ENCODE results near the gene SHCBP1.
A peak's percentile ranks its signal among the peaks of the same experiment; 100 is the strongest.
"Not testable (repeated sequence)": the region's sequence is repeated elsewhere in the genome, so short reads cannot be mapped to it uniquely, and the experiment has no call there.

Gene SHCBP1

GRCh38 chr16:46621006-46621933 is at the start of gene SHCBP1:
TSS of gene SHCBP1 (minus strand) at chr16:46621379. CDS start at chr16:46621359, 20 bp downstream.
- DNase-seq (ENCODE audit: low spot score), result peak; percentile 75

DNA sequence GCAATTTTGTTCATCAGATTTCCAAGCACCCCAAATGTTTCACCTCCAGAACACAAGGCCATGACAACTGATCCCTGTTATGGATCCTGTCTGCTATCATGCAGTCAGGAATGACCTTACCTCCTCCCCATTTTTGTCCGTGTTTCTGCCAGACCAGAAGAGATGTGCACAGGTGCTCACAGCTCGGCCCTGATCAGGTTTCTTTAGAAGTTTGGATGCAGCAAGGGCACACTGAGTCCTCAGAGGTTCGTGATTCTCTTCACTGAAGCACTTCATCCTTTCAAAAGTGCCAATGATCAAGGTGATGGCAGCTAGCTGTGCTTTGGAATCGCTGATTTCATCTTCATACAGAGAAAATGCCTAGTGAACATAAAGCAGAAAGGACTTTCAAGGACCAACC is 40.9 kb upstream of the SHCBP1 start:
- no peak for DNase-seq (ENCODE audit: low spot score)

DNA sequence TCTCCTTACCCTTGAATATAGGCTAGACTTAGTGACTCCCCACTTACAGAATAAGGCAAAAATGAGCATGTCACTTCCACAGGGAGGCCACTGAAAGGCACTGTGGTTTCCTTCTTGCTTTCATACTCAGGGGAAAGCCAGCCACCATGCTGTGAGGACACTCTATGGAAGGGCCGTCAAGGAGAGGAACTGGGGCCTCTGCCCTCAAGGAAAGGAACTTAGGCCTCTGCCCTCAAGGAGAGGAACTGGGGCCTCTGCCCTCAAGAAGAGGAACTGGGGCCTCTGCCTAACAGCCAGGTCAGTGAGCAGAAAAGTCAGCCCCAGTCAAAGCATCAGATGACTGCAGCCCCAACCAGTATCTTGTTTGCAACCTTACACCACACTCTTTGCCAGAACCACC is 37.7 kb upstream of the SHCBP1 start:
- peak; percentile 22 for DNase-seq (ENCODE audit: low spot score)

DNA sequence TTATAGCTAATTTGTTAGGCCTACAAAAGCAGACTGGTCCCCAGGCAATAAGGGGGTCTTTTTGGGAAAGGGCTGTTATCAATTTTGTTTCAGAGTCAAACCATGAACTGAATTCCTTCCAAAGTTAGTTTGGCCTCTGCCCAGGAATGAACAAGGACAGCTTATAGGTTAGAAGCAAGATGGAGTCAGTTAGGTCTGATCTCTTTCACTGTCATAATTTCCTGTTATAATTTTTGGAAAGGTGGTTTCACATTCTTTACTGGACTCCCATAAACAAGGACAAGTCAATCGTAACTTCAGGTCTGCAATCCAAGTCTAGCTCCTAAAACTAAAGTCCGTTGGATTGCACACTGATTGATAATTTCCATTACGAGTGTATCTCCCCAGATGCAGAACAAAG is 30.1 kb upstream of the SHCBP1 start:
- DNase-seq (ENCODE audit: low spot score), result no peak

- no peak for DNase-seq (ENCODE audit: low spot score)
These were observed 29.1 kb upstream of the SHCBP1 start for GRCh38 chr16:46650254-46650623.

DNA sequence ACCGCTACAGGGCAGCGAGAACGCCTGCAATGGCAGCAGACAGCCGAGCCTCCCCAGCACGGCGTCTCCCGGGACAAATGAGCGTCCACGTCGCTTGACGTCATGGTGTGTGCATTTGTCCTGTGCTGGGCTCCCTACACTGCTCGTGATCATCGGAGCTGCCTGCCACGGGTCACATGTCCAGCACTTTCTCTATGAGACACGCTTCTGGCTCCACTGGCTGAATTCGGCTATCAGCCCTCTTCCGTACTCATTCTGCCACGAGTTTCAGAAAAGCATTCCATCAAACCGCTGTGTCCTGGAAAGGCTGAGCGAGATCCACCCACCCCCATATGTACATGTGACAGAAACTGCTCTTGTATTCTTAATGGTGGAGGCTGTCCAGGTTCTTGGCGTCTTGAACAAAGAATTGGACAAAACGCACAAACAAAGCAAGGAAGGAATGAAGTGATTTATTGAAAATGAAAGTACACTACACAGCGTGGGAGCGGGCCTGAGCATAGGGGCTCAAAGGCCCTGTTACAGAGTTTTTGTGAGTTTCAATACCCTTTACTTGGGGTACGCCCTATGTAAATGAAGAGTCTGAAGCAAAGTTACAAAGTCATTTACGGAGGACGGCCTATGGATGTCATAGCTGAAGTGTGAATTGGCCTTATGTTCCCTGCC is 28.5 kb upstream of the SHCBP1 start:
- DNase-seq (ENCODE audit: low spot score), result no peak

GRCh38 chr16:46648656-46649055 is 27.5 kb upstream of the SHCBP1 start:
- no peak for DNase-seq (ENCODE audit: low spot score)

DNA sequence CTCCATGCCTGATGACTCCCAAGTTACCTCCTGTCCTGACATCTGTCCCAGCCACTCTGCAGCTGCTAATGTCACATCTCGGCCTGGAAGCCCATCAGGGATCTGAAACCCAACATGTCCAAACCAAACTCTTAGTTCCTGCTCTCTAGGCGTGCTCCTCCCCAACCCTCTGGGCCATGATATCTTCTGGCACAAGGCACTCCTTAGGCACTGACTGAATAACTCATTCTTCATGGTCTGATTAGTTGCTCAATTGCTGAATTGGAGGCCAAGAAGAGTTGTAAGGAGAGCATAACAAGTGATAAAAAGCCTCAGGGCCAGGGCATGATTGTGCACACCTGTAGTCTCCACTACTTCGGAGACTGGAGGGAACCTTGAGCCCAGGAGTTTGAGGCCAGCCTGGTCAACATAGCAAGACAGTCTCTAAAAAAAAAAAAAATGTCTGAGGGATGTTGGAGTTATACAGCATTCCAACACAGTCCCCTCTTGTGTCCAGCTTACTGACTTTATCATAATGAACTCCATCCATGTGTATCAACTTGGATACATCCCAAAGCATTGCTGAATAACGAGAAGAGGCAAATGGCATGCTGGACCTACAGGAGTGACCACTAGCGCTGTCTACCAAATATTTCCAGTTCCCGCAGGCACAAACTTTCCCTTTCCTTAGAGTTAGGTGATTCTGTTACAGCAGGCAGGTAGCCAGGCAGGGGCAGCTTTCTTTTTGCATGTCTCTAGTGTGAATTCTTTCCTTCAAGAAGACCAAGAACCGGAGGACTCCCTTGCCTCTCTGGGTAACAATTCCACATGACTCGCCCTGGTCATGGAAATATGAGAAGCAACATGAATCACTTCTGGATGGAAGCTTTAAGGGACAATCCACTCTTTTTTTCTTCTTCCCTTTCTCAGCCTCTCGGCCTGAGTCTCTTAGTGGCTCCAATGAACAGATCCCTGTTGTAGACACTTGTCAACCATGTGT is 18.1 kb upstream of the SHCBP1 start:
- DNase-seq (ENCODE audit: low spot score), result no peak

GRCh38 chr16:46632778-46633733 is 11.9 kb upstream of the SHCBP1 start:
- no peak for DNase-seq (ENCODE audit: low spot score)

- no peak for DNase-seq (ENCODE audit: low spot score)
These were observed 8.4 kb upstream of the SHCBP1 start for GRCh38 chr16:46629331-46630219.

DNA sequence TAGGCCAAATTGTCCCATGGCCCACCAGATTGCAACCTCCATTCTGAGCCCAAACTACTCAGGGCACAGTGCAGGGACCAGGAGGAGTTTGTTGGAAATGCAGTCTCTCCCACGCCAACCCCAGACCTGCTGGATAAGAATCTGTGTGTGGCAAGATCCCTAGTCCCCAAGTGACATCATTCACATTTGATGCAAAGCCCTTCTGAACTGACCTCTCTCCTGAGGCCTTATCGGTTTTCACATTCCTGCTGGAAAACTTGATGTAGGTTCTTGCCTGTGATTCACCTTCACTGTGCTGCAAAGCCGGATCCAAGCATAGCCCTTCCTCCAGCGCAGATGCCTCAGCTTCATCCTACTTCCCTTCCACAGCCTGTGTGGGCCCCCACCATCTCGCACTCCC is 6.6 kb upstream of the SHCBP1 start:
- no peak for DNase-seq (ENCODE audit: low spot score)

GRCh38 chr16:46626681-46627080 is 5.5 kb upstream of the SHCBP1 start:
- DNase-seq (ENCODE audit: low spot score), result not testable (repeated sequence)

GRCh38 chr16:46624862-46625261 is 3.7 kb upstream of the SHCBP1 start:
- DNase-seq (ENCODE audit: low spot score), result not testable (repeated sequence)

DNA sequence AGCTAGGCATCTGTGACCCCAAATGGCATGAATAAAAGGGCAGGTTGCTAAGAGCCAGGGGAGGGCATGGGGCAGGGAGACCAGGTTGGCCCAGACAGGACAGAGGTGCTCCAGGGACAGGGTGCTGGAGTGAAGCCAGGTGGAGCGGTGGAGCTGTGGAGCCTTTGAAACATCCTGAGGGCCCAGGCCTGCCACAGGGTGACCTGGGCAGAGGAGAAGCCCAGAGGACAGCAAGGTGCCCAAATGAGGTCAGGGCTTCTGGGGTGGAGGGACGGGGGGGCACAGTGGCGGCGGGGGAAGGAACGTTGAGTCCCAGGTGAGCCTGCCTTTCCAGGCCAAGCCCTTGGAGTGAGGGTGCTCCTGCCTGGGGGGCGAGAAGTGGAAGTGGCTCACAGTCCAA is 2.5 kb upstream of the SHCBP1 start:
- not testable (repeated sequence) for DNase-seq (ENCODE audit: low spot score)

GRCh38 chr16:46623246-46623645 is 2.1 kb upstream of the SHCBP1 start:
- not testable (repeated sequence) for DNase-seq (ENCODE audit: low spot score)

GRCh38 chr16:46621934-46622676 is 926 bp upstream of the SHCBP1 start:
- no peak for DNase-seq (ENCODE audit: low spot score)

- no peak for DNase-seq (ENCODE audit: low spot score)
These were observed 743 bp downstream of the SHCBP1 start for GRCh38 chr16:46620266-46621005.

DNA sequence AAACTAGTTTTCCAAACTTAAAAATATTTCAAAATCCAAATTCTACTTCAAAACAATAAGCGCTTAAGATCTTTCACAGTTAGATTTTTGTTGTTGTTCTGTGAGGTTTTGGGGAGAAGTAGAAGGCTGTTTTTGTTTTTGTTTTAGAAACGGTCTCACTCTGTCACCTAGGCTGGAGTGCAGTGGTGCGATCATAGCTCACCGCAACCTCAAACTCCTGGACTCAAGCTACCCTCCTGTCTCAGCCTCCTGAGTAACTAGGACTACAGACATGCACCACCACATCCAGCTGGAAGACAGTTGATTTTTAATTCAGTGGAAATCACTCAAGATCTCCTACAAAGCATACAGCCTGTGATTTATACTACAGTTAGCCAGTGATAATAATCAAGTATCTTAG is 2.7 kb downstream of the SHCBP1 start:
- DNase-seq (ENCODE audit: low spot score), result no peak
